ENCODE results near the gene OR2F2.

The OR2F2 gene

DNA sequence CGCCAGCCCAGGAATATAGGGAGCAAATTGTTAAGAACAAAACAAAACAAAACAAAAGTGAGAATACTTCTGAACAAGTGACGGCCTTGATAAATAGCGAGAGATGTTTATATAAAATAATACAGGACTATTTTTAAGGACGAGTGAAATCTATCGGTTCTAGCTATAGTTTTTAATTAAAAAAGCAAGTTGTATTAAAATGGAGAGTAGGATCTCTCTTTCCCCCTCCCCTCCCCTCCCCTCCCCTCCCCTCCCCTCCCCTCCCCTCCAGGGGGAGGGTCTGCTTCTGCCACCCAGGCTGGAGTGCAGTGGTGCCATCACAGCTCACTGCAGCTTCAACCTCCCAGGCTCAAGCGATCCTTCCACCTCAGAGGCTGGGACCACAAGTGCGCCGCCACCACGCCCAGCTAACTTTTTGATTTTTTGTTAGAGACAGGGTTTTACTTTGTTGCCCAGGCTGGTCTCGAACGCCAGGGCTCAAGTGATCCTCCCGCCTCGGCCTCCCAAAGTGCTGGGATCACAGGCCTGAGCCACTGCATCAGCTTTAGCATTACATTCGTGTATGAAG is 32.6 kb upstream of the OR2F2 start:
- no peak overlapping the region for H2BK15ac ChIP-seq (ENCODE audit: low read length)
- no peak overlapping the region for H3K4ac ChIP-seq (ENCODE audit: low read length)
- H3K14ac ChIP-seq (ENCODE audit: low read length) = no peak overlapping the region
- H3K9ac ChIP-seq (ENCODE audit: low read depth, low read length, poor library complexity) = no peak overlapping the region
- peak overlapping the region; percentile 95 for H3K23ac ChIP-seq (ENCODE audit: low read depth, low read length, poor library complexity)
- H3K4me3 ChIP-seq (ENCODE audit: low read length in 2 of 2) = peak overlapping the region in 1 of 2 donors; percentile 79
- DNase-seq (ENCODE audit: low spot score) = no peak
- WGBS, 2 donors (ENCODE audit: extremely low coverage in 2 of 2, insufficient read length in 2 of 2, insufficient replicate concordance in 1 of 2) = no CpG with 5 or more reads among the region's 14 CpGs
- peaks cover 0 to 16% (median 0%) of the 10 kb centered on the region in 3 experiments for H3K27me3 ChIP-seq (ENCODE audit: control insufficient read depth in 3 of 3, insufficient read depth in 3 of 3, low read depth in 1 of 3, low read length in 3 of 3)
- peaks cover 6 to 12% of the 10 kb centered on the region in 2 donors for H3K4me1 ChIP-seq (ENCODE audit: control insufficient read depth in 2 of 2, insufficient read depth in 1 of 2, low read depth in 1 of 2, low read length in 2 of 2)
- H3K9me3 ChIP-seq (replicated peaks in 1 of 2; ENCODE audit: control insufficient read depth in 2 of 2, insufficient read depth in 1 of 2, low read depth in 1 of 2, low read length in 2 of 2) = peaks cover 0 to 8% of the 10 kb centered on the region in 2 donors
- H3K27ac ChIP-seq (replicated peaks; ENCODE audit: low read length) = no peak overlapping the region
- H4K91ac ChIP-seq (ENCODE audit: low read depth, low read length, poor library complexity) = no peak overlapping the region
- H2BK120ac ChIP-seq (ENCODE audit: low read depth, low read length) = no peak overlapping the region
- H3K4me2 ChIP-seq (ENCODE audit: insufficient read depth, low read length, poor library complexity, severe bottlenecking) = no peak overlapping the region
- H3K18ac ChIP-seq (ENCODE audit: low read length) = no peak overlapping the region
- H2BK5ac ChIP-seq (ENCODE audit: low read length) = no peak overlapping the region
- H3K79me1 ChIP-seq (ENCODE audit: low read depth, low read length) = no peaks in the 10 kb centered on the region
- peak overlapping the region; percentile 98 for H2AFZ ChIP-seq (ENCODE audit: low read length)
- no peak overlapping the region for H2AK5ac ChIP-seq (ENCODE audit: low read depth, low read length)
- H4K8ac ChIP-seq (ENCODE audit: low read depth, low read length) = no peak overlapping the region
- no peak overlapping the region for H2BK12ac ChIP-seq (ENCODE audit: low read length)
- H3K36me3 ChIP-seq (replicated peaks in 1 of 2; ENCODE audit: control insufficient read depth in 2 of 2, insufficient read depth in 2 of 2, low read length in 2 of 2) = peaks cover 0 to 5% of the 10 kb centered on the region in 2 donors

- Histone ChIP-seq H2BK15ac (ENCODE audit: low read length) (no peak overlapping the region), H2BK12ac (ENCODE audit: low read length) (no peak overlapping the region), H3K4me3 (ENCODE audit: low read length in 2 of 2) (no peak overlapping the region), H3K36me3 (replicated peaks in 1 of 2; ENCODE audit: control insufficient read depth in 2 of 2, insufficient read depth in 2 of 2, low read length in 2 of 2) (no peaks in the 10 kb centered on the region), H3K14ac (ENCODE audit: low read length) (no peak overlapping the region), H3K9me3 (replicated peaks in 1 of 2; ENCODE audit: control insufficient read depth in 2 of 2, insufficient read depth in 1 of 2, low read depth in 1 of 2, low read length in 2 of 2) (no peaks in the 10 kb centered on the region), H3K4ac (ENCODE audit: low read length) (no peak overlapping the region), H2AFZ (ENCODE audit: low read length) (peak overlapping the region; percentile 81), H4K8ac (ENCODE audit: low read depth, low read length) (no peak overlapping the region), H3K9ac (ENCODE audit: low read depth, low read length, poor library complexity) (no peak overlapping the region), H3K79me1 (ENCODE audit: low read depth, low read length) (no peaks in the 10 kb centered on the region), H3K18ac (ENCODE audit: low read length) (no peak overlapping the region), H2BK120ac (ENCODE audit: low read depth, low read length) (no peak overlapping the region), H3K27ac (replicated peaks; ENCODE audit: low read length) (no peak overlapping the region), H3K23ac (ENCODE audit: low read depth, low read length, poor library complexity) (no peak overlapping the region), H3K4me2 (ENCODE audit: insufficient read depth, low read length, poor library complexity, severe bottlenecking) (no peak overlapping the region), H2AK5ac (ENCODE audit: low read depth, low read length) (no peak overlapping the region), H2BK5ac (ENCODE audit: low read length) (no peak overlapping the region), H3K4me1 (ENCODE audit: control insufficient read depth in 2 of 2, insufficient read depth in 1 of 2, low read depth in 1 of 2, low read length in 2 of 2) (peaks cover 6 to 7% of the 10 kb centered on the region in 2 donors), H3K27me3 (ENCODE audit: control insufficient read depth in 3 of 3, insufficient read depth in 3 of 3, low read depth in 1 of 3, low read length in 3 of 3) (peaks cover 0 to 16% (median 12%) of the 10 kb centered on the region in 3 experiments), H4K91ac (ENCODE audit: low read depth, low read length, poor library complexity) (no peak overlapping the region)
- DNase-seq (ENCODE audit: low spot score) = no peak
- WGBS, 2 donors (ENCODE audit: extremely low coverage in 2 of 2, insufficient read length in 2 of 2, insufficient replicate concordance in 1 of 2) = no CpG with 5 or more reads among the region's 1 CpG
Measured at GRCh38 chr7:143905509-143905908, 29.5 kb upstream of the OR2F2 start.

DNA sequence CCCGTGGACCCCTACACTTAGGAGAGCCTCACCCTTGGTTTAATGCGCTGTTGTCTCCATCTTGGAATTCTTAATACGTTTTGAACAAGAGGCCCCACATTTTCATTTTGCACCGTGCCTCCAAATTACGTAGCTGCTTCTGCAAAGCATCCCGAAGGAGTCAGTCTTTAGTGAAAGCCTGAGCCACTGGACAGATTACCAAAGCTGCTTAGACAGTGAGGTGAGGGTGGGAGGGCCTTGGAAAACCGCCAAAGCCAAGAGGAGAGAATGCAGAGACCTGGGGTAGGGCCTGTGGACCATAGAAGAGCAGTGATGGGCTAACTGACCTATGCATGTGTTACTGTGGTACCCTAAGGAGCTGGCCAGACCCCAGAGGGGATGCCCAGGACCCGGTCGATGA is 28.9 kb upstream of the OR2F2 start:
- H3K23ac ChIP-seq (ENCODE audit: low read depth, low read length, poor library complexity) = no peak overlapping the region
- WGBS, 2 donors (ENCODE audit: extremely low coverage in 2 of 2, insufficient read length in 2 of 2, insufficient replicate concordance in 1 of 2) = no CpG with 5 or more reads among the region's 9 CpGs
- no peak overlapping the region for H3K9ac ChIP-seq (ENCODE audit: low read depth, low read length, poor library complexity)
- no peak overlapping the region for H2BK15ac ChIP-seq (ENCODE audit: low read length)
- H3K36me3 ChIP-seq (replicated peaks in 1 of 2; ENCODE audit: control insufficient read depth in 2 of 2, insufficient read depth in 2 of 2, low read length in 2 of 2) = no peaks in the 10 kb centered on the region
- no peak overlapping the region for H4K91ac ChIP-seq (ENCODE audit: low read depth, low read length, poor library complexity)
- no peak for DNase-seq (ENCODE audit: low spot score)
- H3K27me3 ChIP-seq (ENCODE audit: control insufficient read depth in 3 of 3, insufficient read depth in 3 of 3, low read depth in 1 of 3, low read length in 3 of 3) = peaks cover 0 to 16% (median 16%) of the 10 kb centered on the region in 3 experiments
- peaks cover 3 to 6% of the 10 kb centered on the region in 2 donors for H3K4me1 ChIP-seq (ENCODE audit: control insufficient read depth in 2 of 2, insufficient read depth in 1 of 2, low read depth in 1 of 2, low read length in 2 of 2)
- no peak overlapping the region for H2BK5ac ChIP-seq (ENCODE audit: low read length)
- no peak overlapping the region for H3K27ac ChIP-seq (replicated peaks; ENCODE audit: low read length)
- no peak overlapping the region for H3K4me3 ChIP-seq (ENCODE audit: low read length in 2 of 2)
- no peak overlapping the region for H3K4me2 ChIP-seq (ENCODE audit: insufficient read depth, low read length, poor library complexity, severe bottlenecking)
- H2AFZ ChIP-seq (ENCODE audit: low read length) = no peak overlapping the region
- H2AK5ac ChIP-seq (ENCODE audit: low read depth, low read length) = no peak overlapping the region
- H2BK120ac ChIP-seq (ENCODE audit: low read depth, low read length) = no peak overlapping the region
- no peaks in the 10 kb centered on the region for H3K9me3 ChIP-seq (replicated peaks in 1 of 2; ENCODE audit: control insufficient read depth in 2 of 2, insufficient read depth in 1 of 2, low read depth in 1 of 2, low read length in 2 of 2)
- no peak overlapping the region for H3K4ac ChIP-seq (ENCODE audit: low read length)
- no peak overlapping the region for H3K18ac ChIP-seq (ENCODE audit: low read length)
- no peaks in the 10 kb centered on the region for H3K79me1 ChIP-seq (ENCODE audit: low read depth, low read length)
- H2BK12ac ChIP-seq (ENCODE audit: low read length) = no peak overlapping the region
- H3K14ac ChIP-seq (ENCODE audit: low read length) = no peak overlapping the region
- H4K8ac ChIP-seq (ENCODE audit: low read depth, low read length) = no peak overlapping the region

- H2BK15ac ChIP-seq (ENCODE audit: low read length) = no peak overlapping the region
- no peak overlapping the region for H2BK120ac ChIP-seq (ENCODE audit: low read depth, low read length)
- no peak overlapping the region for H4K91ac ChIP-seq (ENCODE audit: low read depth, low read length, poor library complexity)
- no peak overlapping the region for H2BK12ac ChIP-seq (ENCODE audit: low read length)
- H3K9ac ChIP-seq (ENCODE audit: low read depth, low read length, poor library complexity) = no peak overlapping the region
- no peaks in the 10 kb centered on the region for H3K9me3 ChIP-seq (replicated peaks in 1 of 2; ENCODE audit: control insufficient read depth in 2 of 2, insufficient read depth in 1 of 2, low read depth in 1 of 2, low read length in 2 of 2)
- H3K14ac ChIP-seq (ENCODE audit: low read length) = no peak overlapping the region
- WGBS, 2 donors (ENCODE audit: extremely low coverage in 2 of 2, insufficient read length in 2 of 2, insufficient replicate concordance in 1 of 2) = no CpG with 5 or more reads among the region's 5 CpGs
- no peak overlapping the region for H2AK5ac ChIP-seq (ENCODE audit: low read depth, low read length)
- H3K4me1 ChIP-seq (ENCODE audit: control insufficient read depth in 2 of 2, insufficient read depth in 1 of 2, low read depth in 1 of 2, low read length in 2 of 2) = peaks cover 3 to 6% of the 10 kb centered on the region in 2 donors
- no peak overlapping the region for H4K8ac ChIP-seq (ENCODE audit: low read depth, low read length)
- H3K27ac ChIP-seq (replicated peaks; ENCODE audit: low read length) = no peak overlapping the region
- no peaks in the 10 kb centered on the region for H3K79me1 ChIP-seq (ENCODE audit: low read depth, low read length)
- no peaks in the 10 kb centered on the region for H3K36me3 ChIP-seq (replicated peaks in 1 of 2; ENCODE audit: control insufficient read depth in 2 of 2, insufficient read depth in 2 of 2, low read length in 2 of 2)
- H3K18ac ChIP-seq (ENCODE audit: low read length) = no peak overlapping the region
- H2BK5ac ChIP-seq (ENCODE audit: low read length) = no peak overlapping the region
- H3K27me3 ChIP-seq (ENCODE audit: control insufficient read depth in 3 of 3, insufficient read depth in 3 of 3, low read depth in 1 of 3, low read length in 3 of 3) = peaks cover 0 to 17% (median 16%) of the 10 kb centered on the region in 3 experiments
- peak overlapping the region; percentile 48 for H2AFZ ChIP-seq (ENCODE audit: low read length)
- H3K4ac ChIP-seq (ENCODE audit: low read length) = no peak overlapping the region
- H3K4me3 ChIP-seq (ENCODE audit: low read length in 2 of 2) = no peak overlapping the region
- H3K4me2 ChIP-seq (ENCODE audit: insufficient read depth, low read length, poor library complexity, severe bottlenecking) = no peak overlapping the region
- DNase-seq (ENCODE audit: low spot score) = peak; percentile 54
- H3K23ac ChIP-seq (ENCODE audit: low read depth, low read length, poor library complexity) = no peak overlapping the region
Measured at GRCh38 chr7:143906895-143907294, 28.1 kb upstream of the OR2F2 start.
